GM12878 (cell line): ENCODE data around the gene ELL2. TPM values are rescaled to one million over a fixed set of nuclear protein-coding genes. Genes with fewer than 3 reads are reported as not detected.

Experiments used
- ATAC-seq: fragments of 200-7000 bp; cut with Tn5 transposase; 3 replicates; pipeline ENCODE4 v1.9.1; 2020; ENCODE audit warnings: mild to moderate bottlenecking, moderate library complexity
- BruUV-seq: library from RNA; stranded (reverse); fragments of 400-500 nt; replicated peaks from 2 replicates; lab custom pipeline; 2021; lab: Mats Ljungman, UMichigan
- CTCF ChIA-PET: fragments of 300-600 bp; sonication (Branson Sonifier 250); formaldehyde crosslinking; extraction: SDS; loops from one replicate; lab custom pipeline; 2021; ENCODE audit warnings: inconsistent platforms; lab: Yijun Ruan, JAX
- POLR2A ChIA-PET: fragments of 350-600 bp; formaldehyde crosslinking; extraction: SDS; loops from one replicate; lab custom pipeline; 2021; ENCODE audit warnings: inconsistent platforms; lab: Charles Lee
- RAD21 ChIA-PET: fragments of 300-600 bp; sonication (Branson Sonifier 250); formaldehyde crosslinking; loops from one replicate; lab custom pipeline; 2023; ENCODE audit warnings: antibody characterized with exemption; ENCODE audit not compliant: unreplicated experiment; lab: Charles Lee
- SMC1A ChIA-PET: fragments of 300-600 bp; sonication (Branson Sonifier 250); formaldehyde crosslinking; loops from one replicate; lab custom pipeline; 2023; ENCODE audit not compliant: unreplicated experiment, uncharacterized antibody; lab: Charles Lee
- DNase-seq: peaks from one replicate; pipeline ENCODE4 v3.0.0-alpha.2; 2011; ENCODE audit warnings: low read depth, low spot score
- FAIRE-seq: peaks from 3 replicates; lab custom pipeline; 2011; peaks lifted over from hg19 to GRCh38; lab: Jason Lieb, UNC
- H2AFZ ChIP-seq: 2 replicates; pipeline ENCODE4 v1.6.0; 2011; ENCODE audit warnings: low read depth, low read length, control low read depth; ENCODE audit not compliant: control insufficient read depth
- H3K27ac ChIP-seq: 2 replicates; pipeline ENCODE4 v1.5.1; 2011; ENCODE audit warnings: control low read depth; ENCODE audit not compliant: control insufficient read depth, insufficient read depth
- H3K27me3 ChIP-seq, 2 experiments: replicated peaks in 1 of 2; 2 replicates each; pipeline versions ENCODE4 v1.6.0 to v1.6.1; 2011; ENCODE audit warnings: low read length in 1 of 2; ENCODE audit not compliant: control insufficient read depth in 2 of 2, insufficient read depth in 2 of 2
- H3K36me3 ChIP-seq, 2 experiments: 2 replicates each; pipeline ENCODE4 v1.5.1; 2011; ENCODE audit warnings: low read length in 1 of 2; ENCODE audit not compliant: control insufficient read depth in 2 of 2, insufficient read depth in 2 of 2
- H3K4me1 ChIP-seq: 2 replicates; pipeline ENCODE4 v1.6.1; 2011; ENCODE audit warnings: mild to moderate bottlenecking, low read length, moderate library complexity, mixed read lengths; ENCODE audit not compliant: control insufficient read depth, insufficient read depth
- H3K4me2 ChIP-seq: 2 replicates; pipeline ENCODE4 v1.6.0; 2011; ENCODE audit warnings: control low read depth; ENCODE audit not compliant: control insufficient read depth, insufficient read depth
- H3K4me3 ChIP-seq: fragments of 200-600 bp; sonication (generic); 2 replicates; pipeline ENCODE4 v1.5.1; 2016
- H3K79me2 ChIP-seq: 2 replicates; pipeline ENCODE4 v1.6.0; 2011; ENCODE audit warnings: low read length; ENCODE audit not compliant: control insufficient read depth, insufficient read depth
- H3K9ac ChIP-seq: 2 replicates; pipeline ENCODE4 v1.8.0; 2011; ENCODE audit warnings: low read length, control low read depth, mixed read lengths; ENCODE audit not compliant: control insufficient read depth, insufficient read depth
- H3K9me3 ChIP-seq: replicated peaks from 3 replicates; pipeline ENCODE4 v1.5.1; 2011; ENCODE audit warnings: mild to moderate bottlenecking, low read length; ENCODE audit not compliant: control insufficient read depth, insufficient read depth
- H4K20me1 ChIP-seq: 2 replicates; pipeline ENCODE4 v1.6.0; 2011; ENCODE audit not compliant: control insufficient read depth, insufficient read depth
- CBX3 ChIP-seq: fragments of 200-600 bp; sonication (generic); IDR thresholded peaks from 2 replicates; pipeline ENCODE4 v1.6.1; 2016; ENCODE audit warnings: low read depth, borderline replicate concordance
- IKZF2 ChIP-seq, 2 experiments: fragments of 450-650 bp; IDR thresholded peaks; 2 replicates each; pipeline ENCODE4 v1.6.1; 2017; ENCODE audit warnings: mild to moderate bottlenecking in 2 of 2, moderate library complexity in 2 of 2
- MYB ChIP-seq: fragments of 150-350 bp; IDR thresholded peaks from 2 replicates; pipeline ENCODE4 v1.6.1; 2014; ENCODE audit warnings: mild to moderate bottlenecking, low read depth, low read length, borderline replicate concordance
- POLR2AphosphoS5 ChIP-seq: IDR thresholded peaks from 2 replicates; pipeline ENCODE4 v1.6.1; 2011; ENCODE audit warnings: mild to moderate bottlenecking, low read length, inconsistent platforms
- RAD21 ChIP-seq: IDR thresholded peaks from 2 replicates; pipeline ENCODE4 v1.6.1; 2011; ENCODE audit warnings: mild to moderate bottlenecking, low read depth, low read length, moderate library complexity; ENCODE audit not compliant: insufficient read depth
- RUNX3 ChIP-seq: IDR thresholded peaks from 2 replicates; pipeline ENCODE4 v1.6.1; 2012; ENCODE audit warnings: low read length, inconsistent platforms
- TARDBP ChIP-seq: IDR thresholded peaks from 2 replicates; pipeline ENCODE4 v1.6.1; 2016; ENCODE audit warnings: borderline replicate concordance
- ZNF207 ChIP-seq: fragments of 450-650 bp; IDR thresholded peaks from 2 replicates; pipeline ENCODE4 v1.6.1; 2014; ENCODE audit warnings: antibody characterized with exemption, mild to moderate bottlenecking, borderline replicate concordance
- WGBS: methylation state at CpG from one replicate; pipeline ENCODE4 v1.1.6; 2016; ENCODE audit warnings: low lambda C conversion rate; ENCODE audit not compliant: insufficient replicate concordance, insufficient coverage; ENCODE audit errors: missing lambda C conversion rate; 5-methylcytosine and 5-hydroxymethylcytosine counted together
- in situ Hi-C: fragments of 300-500 bp; cut with MboI; formaldehyde crosslinking; loops from 9 replicates; pipeline ENCODE4 v1.14.3; 2018; ENCODE audit warnings: mixed read lengths
- intact Hi-C: fragments of 100-400 bp; cut with micrococcal nuclease; formaldehyde crosslinking; loops from one replicate; pipeline ENCODE4 v1.14.2; 2022; ENCODE audit not compliant: unreplicated experiment
- polyA plus RNA-seq, 11 experiments: library from polyadenylated mRNA; depleted of rRNA in 4 of 11; unstranded in 6 of 11; stranded (reverse) in 5 of 11; fragments of >200 nt; fragmentation: Nextera tagmentation in 4 of 11; fragmentation: Illumina TruSeq in 1 of 11; extraction: Ambion mirVana in 4 of 11; extraction: Trizol in 1 of 11; gene quantifications; 1 replicate in 1 of 11; 2 replicates in 10 of 11; pipeline versions ENCODE4 v1.2.1 to v1.2.3, GENCODE V29; 2011 to 2016; ENCODE audit warnings: inconsistent platforms in 2 of 11, missing spikeins in 2 of 11, low read depth in 1 of 11
- total RNA-seq, 4 experiments: library from RNA; depleted of rRNA in 3 of 4; stranded (reverse); fragments of >200 nt in 3 of 4; fragmentation: Illumina TruSeq in 1 of 4; extraction: Trizol in 1 of 4; gene quantifications; 2 replicates each; pipeline versions ENCODE4 v1.2.1 to v1.2.3, GENCODE V29; 2013 to 2021
- TF ChIP-seq, protein P1 (sequence below): fragments of 450-650 bp; conservative IDR thresholded peaks from 2 replicates; pipeline ENCODE4 v1.6.1; 2017; ENCODE audit warnings: mild to moderate bottlenecking, moderate library complexity
- TF ChIP-seq, protein P2 (sequence below): IDR thresholded peaks from 2 replicates; pipeline ENCODE4 v1.6.1; 2011; ENCODE audit warnings: mild to moderate bottlenecking, low read depth, low read length, moderate library complexity; ENCODE audit not compliant: insufficient replicate concordance
- TF ChIP-seq, protein P3 (sequence below): fragments of 450-650 bp; IDR thresholded peaks from 2 replicates; pipeline ENCODE4 v1.6.1; 2014; ENCODE audit warnings: mild to moderate bottlenecking

Gene ELL2
- total and polyA plus RNA-seq, 10 of the 15 experiments (the other 5 are each of a cell fraction or from before 2014, with no cell fraction given) = 24.2 to 91.4 (median 57.4) TPM

DNA sequence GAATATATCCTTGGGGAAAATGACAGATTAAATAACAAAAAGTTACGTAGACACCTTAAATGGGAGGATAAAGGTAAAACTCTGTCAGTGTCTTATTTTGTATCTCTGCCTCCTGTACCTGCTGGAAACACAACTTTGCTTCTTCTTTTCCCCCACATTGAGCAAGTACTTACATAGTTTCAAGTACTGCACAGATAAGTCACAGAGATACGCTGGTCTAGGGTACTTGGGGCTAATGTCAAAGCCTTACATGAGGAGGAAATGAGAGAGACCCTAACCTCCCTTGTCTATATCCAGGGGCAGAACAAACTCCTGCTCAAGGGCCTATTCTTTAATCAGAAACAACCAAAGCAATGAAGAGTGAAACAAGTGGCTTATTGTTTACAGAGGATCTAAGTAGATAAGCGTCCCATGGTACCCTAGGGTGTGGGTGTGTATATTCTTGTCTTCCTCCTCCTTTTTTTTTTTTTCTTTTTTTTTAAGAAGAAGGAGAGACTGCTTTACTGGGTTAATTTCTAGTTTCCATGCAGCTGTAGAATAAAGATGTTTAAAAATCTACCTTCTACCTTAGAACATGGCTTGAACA, 43.1 kb downstream of the ELL2 start:
- WGBS = 62% methylated on average over 3 of the region's 3 CpGs
- in situ Hi-C loops = no loop called here
- Histone ChIP-seq H2AFZ (no peak overlapping the region), H3K27me3 (no peaks in the 10 kb centered on the region), H4K20me1 (no peaks in the 10 kb centered on the region), H3K9me3 (no peaks in the 10 kb centered on the region), H3K36me3 (peaks cover 0 to 4% of the 10 kb centered on the region in 2 experiments; a peak in 2 of 4 replicates), H3K4me3 (no peak overlapping the region), H3K79me2 (peaks cover 43% of the 10 kb centered on the region), H3K27ac (no peak overlapping the region), H3K4me1 (peaks cover 46% of the 10 kb centered on the region), H3K4me2 (no peak overlapping the region), H3K9ac (no peak overlapping the region)
- SMC1A ChIA-PET = interaction anchor here (1.1 to 5.5 kb wide), 11 partner anchors 13 to 57 kb away, joined by 3 to 55 read pairs (median 5); no protein-coding TSS in a partner anchor
- BruUV-seq = no TSS peak
- TF ChIP-seq RAD21 (no peak), IKZF2 (IDR thresholded peaks at IDR 0.05) (no peak), RUNX3 (0 out of 2 replicates have a peak, but pooled peaks have one; percentile 1), TARDBP (no peak)
- CTCF ChIA-PET = interaction anchor here (0.6 to 1.7 kb wide), 6 partner anchors 13 to 418 kb away, joined by 3 to 6 read pairs (median 4); no protein-coding TSS in a partner anchor
- FAIRE-seq (no peak), DNase-seq (no peak), ATAC-seq (no peak)
- intact Hi-C loops = no loop called here
- POLR2A ChIA-PET = interaction anchor here (1.0 to 2.5 kb wide), 3 partner anchors 10 to 43 kb away, joined by 4 to 8 read pairs (median 5); no protein-coding TSS in a partner anchor
- RAD21 ChIA-PET = interaction anchor here (1.0 to 3.9 kb wide), 6 partner anchors 7 to 49 kb away, joined by 3 to 29 read pairs (median 5); no protein-coding TSS in a partner anchor

DNA sequence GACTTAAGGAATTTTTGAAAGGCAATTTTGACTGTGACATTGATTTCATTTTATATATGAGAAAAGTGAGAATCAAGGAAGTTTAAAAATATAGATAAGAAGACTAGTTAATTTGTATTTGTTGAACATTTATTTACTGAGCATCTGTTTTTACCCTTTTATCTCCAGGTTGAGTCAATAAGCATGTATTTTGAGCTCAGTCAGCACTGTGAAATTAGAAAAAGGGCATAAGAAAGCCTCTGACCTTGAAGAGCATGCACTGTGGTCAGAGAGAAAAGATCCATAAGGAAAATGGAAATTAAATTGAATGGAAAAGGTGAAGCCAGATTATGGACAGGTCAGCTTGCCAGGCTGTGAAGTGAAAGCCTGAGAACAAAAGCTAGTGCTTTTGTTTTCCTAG, 44.4 kb downstream of the ELL2 start:
- H3K4me3 ChIP-seq = no peak overlapping the region
- DNase-seq (no peak), ATAC-seq (no peak), FAIRE-seq (no peak)
- peaks cover 38% of the 10 kb centered on the region for H3K79me2 ChIP-seq
- no peak overlapping the region for H2AFZ ChIP-seq
- H3K4me2 ChIP-seq = peak overlapping the region; percentile 7; the same call in 1 of the 2 replicates
- H3K27ac ChIP-seq = no peak overlapping the region; the same call in 1 of the 2 replicates
- RAD21 ChIA-PET = interaction anchor here (0.9 to 3.9 kb wide), 11 partner anchors 8 to 51 kb away, joined by 3 to 29 read pairs (median 7); no protein-coding TSS in a partner anchor
- H3K36me3 ChIP-seq = peaks cover 0 to 3% of the 10 kb centered on the region in 2 experiments; a peak in 2 of 4 replicates
- in situ Hi-C loops (no loop called here), intact Hi-C loops (no loop called here)
- no peaks in the 10 kb centered on the region for H4K20me1 ChIP-seq
- SMC1A ChIA-PET = interaction anchor here (0.7 to 5.5 kb wide), 19 partner anchors 8 to 420 kb away, joined by 3 to 55 read pairs (median 5); no protein-coding TSS in a partner anchor
- no peak overlapping the region for H3K9ac ChIP-seq
- H3K4me1 ChIP-seq = peaks cover 38% of the 10 kb centered on the region
- BruUV-seq = no TSS peak
- POLR2A ChIA-PET = interaction anchor here (0.7 to 1.3 kb wide), 5 partner anchors 9 to 41 kb away, joined by 3 to 4 read pairs (median 3); no protein-coding TSS in a partner anchor
- CTCF ChIA-PET = interaction anchor here (0.7 to 2.1 kb wide), 10 partner anchors 8 to 420 kb away, joined by 3 to 9 read pairs (median 5); no protein-coding TSS in a partner anchor
- no peaks in the 10 kb centered on the region for H3K9me3 ChIP-seq
- no peaks in the 10 kb centered on the region for H3K27me3 ChIP-seq
- TF ChIP-seq, protein P1, sequence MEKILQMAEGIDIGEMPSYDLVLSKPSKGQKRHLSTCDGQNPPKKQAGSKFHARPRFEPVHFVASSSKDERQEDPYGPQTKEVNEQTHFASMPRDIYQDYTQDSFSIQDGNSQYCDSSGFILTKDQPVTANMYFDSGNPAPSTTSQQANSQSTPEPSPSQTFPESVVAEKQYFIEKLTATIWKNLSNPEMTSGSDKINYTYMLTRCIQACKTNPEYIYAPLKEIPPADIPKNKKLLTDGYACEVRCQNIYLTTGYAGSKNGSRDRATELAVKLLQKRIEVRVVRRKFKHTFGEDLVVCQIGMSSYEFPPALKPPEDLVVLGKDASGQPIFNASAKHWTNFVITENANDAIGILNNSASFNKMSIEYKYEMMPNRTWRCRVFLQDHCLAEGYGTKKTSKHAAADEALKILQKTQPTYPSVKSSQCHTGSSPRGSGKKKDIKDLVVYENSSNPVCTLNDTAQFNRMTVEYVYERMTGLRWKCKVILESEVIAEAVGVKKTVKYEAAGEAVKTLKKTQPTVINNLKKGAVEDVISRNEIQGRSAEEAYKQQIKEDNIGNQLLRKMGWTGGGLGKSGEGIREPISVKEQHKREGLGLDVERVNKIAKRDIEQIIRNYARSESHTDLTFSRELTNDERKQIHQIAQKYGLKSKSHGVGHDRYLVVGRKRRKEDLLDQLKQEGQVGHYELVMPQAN = no peak
- TF ChIP-seq, protein P2, sequence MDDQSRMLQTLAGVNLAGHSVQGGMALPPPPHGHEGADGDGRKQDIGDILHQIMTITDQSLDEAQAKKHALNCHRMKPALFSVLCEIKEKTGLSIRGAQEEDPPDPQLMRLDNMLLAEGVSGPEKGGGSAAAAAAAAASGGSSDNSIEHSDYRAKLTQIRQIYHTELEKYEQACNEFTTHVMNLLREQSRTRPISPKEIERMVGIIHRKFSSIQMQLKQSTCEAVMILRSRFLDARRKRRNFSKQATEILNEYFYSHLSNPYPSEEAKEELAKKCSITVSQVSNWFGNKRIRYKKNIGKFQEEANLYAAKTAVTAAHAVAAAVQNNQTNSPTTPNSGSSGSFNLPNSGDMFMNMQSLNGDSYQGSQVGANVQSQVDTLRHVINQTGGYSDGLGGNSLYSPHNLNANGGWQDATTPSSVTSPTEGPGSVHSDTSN = no peak
- TF ChIP-seq POLR2AphosphoS5 = no peak
- TF ChIP-seq CBX3 = no peak
- TF ChIP-seq MYB = no peak
- TF ChIP-seq ZNF207 = no peak
- TF ChIP-seq, protein P3, sequence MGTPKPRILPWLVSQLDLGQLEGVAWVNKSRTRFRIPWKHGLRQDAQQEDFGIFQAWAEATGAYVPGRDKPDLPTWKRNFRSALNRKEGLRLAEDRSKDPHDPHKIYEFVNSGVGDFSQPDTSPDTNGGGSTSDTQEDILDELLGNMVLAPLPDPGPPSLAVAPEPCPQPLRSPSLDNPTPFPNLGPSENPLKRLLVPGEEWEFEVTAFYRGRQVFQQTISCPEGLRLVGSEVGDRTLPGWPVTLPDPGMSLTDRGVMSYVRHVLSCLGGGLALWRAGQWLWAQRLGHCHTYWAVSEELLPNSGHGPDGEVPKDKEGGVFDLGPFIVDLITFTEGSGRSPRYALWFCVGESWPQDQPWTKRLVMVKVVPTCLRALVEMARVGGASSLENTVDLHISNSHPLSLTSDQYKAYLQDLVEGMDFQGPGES = no peak
